GM18505 (cell line): ENCODE results near the gene MTHFSD.
A peak's percentile ranks its signal among the peaks of the same experiment; 100 is the strongest.

ENCODE experiments used
- ATAC-seq: cut with Tn5 transposase; IDR thresholded peaks from one replicate; pipeline ENCODE4 v1.9.1; 2021; ENCODE audit not compliant: unreplicated experiment
- POLR2A ChIP-seq: IDR thresholded peaks from 4 replicates; pipeline ENCODE4 v1.6.1; 2011; ENCODE audit warnings: borderline replicate concordance; ENCODE audit not compliant: insufficient read depth, insufficient read length; ENCODE audit errors: extremely low read depth

The MTHFSD gene

GRCh38 chr16:86570558-86571529, 15.8 kb upstream of the MTHFSD start:
- ATAC-seq, result no peak
- no peak for TF ChIP-seq POLR2A

GRCh38 chr16:86569701-86570447, 14.8 kb upstream of the MTHFSD start:
- no peak for ATAC-seq
- no peak for TF ChIP-seq POLR2A

- no peak for ATAC-seq
- TF ChIP-seq POLR2A, result no peak
These were observed 13.9 kb upstream of the MTHFSD start for GRCh38 chr16:86568677-86569623.

- ATAC-seq, result no peak
- TF ChIP-seq POLR2A, result no peak
These were observed 12.9 kb upstream of the MTHFSD start for GRCh38 chr16:86567701-86568581.

GRCh38 chr16:86566966-86567700, 12.1 kb upstream of the MTHFSD start:
- TF ChIP-seq POLR2A, result no peak
- ATAC-seq, result no peak

GRCh38 chr16:86566601-86566965, 11.5 kb upstream of the MTHFSD start, which contains the start of gene FOXC2:
Gene FOXC2 (plus strand): TSS chr16:86566829. CDS start chr16:86567336, 507 bp downstream.
- TF ChIP-seq POLR2A, result no peak
- ATAC-seq, result no peak

GRCh38 chr16:86565644-86566511, 10.8 kb upstream of the MTHFSD start:
- no peak for ATAC-seq
- TF ChIP-seq POLR2A, result no peak

- ATAC-seq, result no peak
- no peak for TF ChIP-seq POLR2A
These were observed 10.2 kb upstream of the MTHFSD start for GRCh38 chr16:86565181-86565631.

- ATAC-seq, result peak; percentile 74
- TF ChIP-seq POLR2A, result no peak
These were observed 8.7 kb upstream of the MTHFSD start for GRCh38 chr16:86563469-86564345.

- no peak for ATAC-seq
- no peak for TF ChIP-seq POLR2A
These were observed 7.3 kb upstream of the MTHFSD start for GRCh38 chr16:86562356-86562755.
